GM18858 (cell line): ENCODE measurements around the gene SGMS1.
A peak's percentile ranks its signal among the peaks of the same experiment; 100 is the strongest.

ENCODE experiments used
- ATAC-seq: cut with Tn5 transposase; IDR thresholded peaks from one replicate; pipeline ENCODE4 v1.9.1; 2021; ENCODE audit not compliant: unreplicated experiment

SGMS1 gene

GRCh38 chr10:50404021-50404773 lies 219.6 kb downstream of the SGMS1 start:
- ATAC-seq = no peak

- no peak for ATAC-seq
Observed at GRCh38 chr10:50403074-50403473, 220.7 kb downstream of the SGMS1 start.

- no peak for ATAC-seq
Observed at GRCh38 chr10:50402466-50402865, 221.3 kb downstream of the SGMS1 start.

DNA sequence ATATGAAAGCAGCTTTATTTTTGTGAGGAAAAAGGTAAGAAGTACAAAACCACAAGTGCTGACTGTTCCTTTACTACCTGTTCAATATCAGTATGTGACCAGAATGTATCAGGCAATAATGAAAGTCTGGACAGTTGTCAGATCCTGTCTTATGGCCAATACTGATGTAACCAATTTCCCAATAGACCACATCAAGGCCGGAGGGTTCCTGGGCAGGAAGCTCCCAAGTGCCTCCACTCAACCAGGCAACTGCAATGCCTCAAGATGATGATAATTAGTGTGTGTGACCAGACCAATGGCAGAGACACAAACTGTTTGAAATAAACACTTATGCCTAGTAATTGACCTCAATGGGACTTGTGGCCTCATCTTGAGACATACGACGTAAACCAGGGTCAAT lies 223.1 kb downstream of the SGMS1 start:
- ATAC-seq = no peak

DNA sequence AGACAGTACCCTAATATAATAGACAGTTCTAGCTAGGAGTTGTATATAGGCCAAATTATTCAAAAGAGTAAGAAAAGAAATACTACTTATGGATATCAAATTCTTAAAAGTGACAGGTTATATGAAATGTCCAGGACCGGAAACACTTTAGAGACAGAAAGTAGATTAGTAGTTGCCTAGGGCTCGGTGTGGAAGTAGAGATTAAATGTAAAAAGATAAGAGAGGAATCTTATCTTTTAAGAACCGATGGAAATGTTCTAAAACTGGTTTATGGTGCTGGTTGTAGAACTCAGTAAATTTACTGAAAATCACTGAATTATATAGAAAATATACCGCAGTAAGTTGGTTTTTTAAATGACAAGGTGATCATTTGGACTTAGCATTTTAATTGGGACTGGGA lies 224.9 kb downstream of the SGMS1 start:
- ATAC-seq = no peak

DNA sequence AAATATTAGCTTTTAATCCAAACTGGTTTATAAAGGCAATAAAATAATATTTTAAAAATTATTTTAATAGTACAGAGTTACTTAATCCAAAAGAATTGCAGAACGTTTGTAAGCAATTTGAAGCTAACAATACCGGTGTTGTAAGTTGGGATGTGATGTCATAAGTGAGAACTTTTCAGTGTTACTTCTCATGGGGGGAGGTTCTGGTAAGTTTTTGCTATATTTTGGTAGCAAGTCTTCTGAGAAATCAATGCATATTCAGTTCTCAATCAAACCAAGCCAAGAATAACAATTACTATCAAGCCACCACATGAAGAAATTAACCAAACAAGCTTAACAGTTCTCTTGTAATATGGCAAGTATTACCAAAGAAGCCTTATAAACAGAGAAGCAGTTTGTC lies 225.4 kb downstream of the SGMS1 start:
- no peak for ATAC-seq

GRCh38 chr10:50397312-50398140 lies 226.2 kb downstream of the SGMS1 start:
- peak; percentile 27 for ATAC-seq

- peak; percentile 92 for ATAC-seq
Observed at GRCh38 chr10:50396491-50397311, 227.1 kb downstream of the SGMS1 start.

- no peak for ATAC-seq
Observed at GRCh38 chr10:50395851-50396250, 227.9 kb downstream of the SGMS1 start.

DNA sequence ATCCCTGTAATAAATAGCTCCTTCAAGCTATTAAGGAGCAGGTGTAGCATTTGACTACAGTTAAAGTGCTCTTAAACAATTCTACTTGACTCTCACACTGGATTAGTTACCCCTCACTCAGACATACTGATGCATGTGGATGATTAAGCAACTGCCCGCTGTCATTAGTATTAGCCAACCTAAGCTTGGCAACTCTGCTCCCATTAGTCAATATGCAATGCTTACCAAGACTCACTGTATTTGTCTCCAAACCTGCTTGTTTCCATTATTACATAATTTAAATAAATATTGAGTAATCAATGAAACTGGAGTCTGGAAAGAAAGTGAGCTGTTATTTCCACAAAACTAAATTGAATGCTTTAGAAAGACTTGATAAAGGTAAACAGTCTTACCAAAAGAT lies 228.5 kb downstream of the SGMS1 start:
- ATAC-seq = no peak

DNA sequence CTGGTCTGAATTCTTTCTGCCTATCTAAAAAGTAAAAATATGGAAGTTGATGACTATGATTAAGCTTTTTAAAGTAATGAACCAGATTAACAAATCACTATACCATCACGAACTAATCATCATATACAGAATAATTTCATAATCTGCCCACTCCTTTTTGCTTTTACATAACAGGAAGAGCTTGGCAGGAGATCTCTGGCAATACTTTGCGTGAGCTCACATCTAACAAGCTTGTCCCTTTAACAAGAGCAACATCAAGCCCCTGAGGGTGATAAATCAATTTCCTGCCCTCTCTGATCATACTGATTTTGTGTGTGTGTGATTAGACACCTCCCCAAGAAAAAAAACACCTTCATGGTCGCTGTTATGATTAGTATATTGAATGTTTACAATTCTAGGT lies 228.9 kb downstream of the SGMS1 start:
- ATAC-seq = no peak

DNA sequence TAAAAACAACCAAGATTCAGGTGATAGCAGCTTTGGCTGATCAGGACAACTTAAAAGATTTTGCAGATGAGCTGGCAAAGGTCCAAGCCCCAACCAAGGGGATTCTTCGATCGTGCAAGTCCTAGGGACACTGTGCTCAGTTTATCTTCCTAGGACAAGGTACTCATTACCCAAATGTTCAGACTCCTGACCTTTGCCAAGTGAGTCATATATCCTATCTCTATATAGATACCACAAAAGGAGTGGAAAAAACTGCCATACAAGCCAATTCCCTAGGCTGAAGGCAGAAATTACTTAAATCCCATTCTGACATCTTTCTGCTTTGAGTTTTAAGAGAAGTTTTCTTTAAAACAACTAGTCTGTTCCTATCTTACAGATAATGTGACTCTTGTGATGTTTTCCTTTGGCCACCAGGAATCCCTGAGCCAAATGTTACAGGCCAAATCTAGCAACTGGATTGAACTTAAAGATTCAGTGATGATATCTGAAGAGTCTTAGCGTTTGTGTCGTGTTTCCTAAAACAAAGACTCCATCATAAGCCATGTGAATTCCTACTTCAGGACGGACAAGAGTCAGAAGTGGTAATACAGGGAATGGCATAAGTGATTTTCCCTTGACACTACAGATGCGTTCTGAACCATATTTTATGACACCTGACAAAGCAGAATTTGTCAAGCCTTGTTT lies 229.8 kb downstream of the SGMS1 start:
- ATAC-seq = no peak

DNA sequence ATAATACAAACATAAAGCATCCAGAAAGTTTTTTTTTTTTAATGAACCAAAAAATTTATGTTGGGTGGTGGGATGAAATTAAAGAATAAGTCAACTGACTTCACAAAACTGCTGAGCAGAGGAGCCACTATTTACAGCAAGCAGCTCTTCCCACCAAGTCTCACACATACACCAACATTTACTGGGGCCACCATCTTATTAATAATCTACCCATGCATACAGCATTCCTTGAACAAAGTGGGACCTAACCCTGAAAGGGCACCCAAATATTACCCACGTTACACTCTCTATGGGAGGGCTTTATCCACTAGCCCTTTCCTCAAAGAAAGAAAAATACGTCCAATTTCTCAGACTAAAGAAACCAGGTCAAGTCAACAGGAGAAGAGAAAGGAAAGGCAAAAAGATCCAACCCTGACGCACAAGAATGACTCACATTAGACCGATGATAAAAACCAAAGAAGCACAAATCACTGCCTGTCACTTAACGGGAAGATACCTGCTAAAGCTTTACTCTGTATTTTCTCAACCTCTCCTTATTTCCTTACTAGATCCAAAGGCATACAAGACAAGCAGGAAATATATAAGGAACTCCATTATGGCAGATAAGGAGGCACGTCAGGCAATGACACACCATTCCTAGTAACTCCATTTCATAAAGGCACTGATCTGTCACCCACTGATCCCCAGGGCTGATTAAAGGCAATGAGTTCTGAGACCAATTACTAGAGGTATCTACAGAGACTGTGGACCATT lies 230.6 kb downstream of the SGMS1 start:
- no peak for ATAC-seq

DNA sequence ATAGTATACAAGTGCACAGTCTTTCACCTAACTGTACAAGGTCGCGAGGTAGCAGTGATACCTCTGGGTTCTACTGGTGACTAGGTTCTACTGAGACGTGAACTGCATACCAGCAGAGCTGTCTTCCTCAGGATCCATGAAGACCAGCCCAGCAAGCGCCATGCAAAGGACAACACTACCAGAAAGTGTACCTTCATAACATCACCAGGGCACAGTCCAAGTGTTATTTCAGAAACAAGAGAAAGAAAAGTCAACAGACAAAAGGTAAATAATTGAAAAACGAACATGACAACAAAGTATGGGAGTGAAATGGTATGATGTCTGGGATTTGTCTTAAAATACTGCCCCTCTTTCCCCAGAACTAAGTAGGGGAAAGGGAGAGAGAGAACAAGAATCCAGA lies 231.3 kb downstream of the SGMS1 start:
- no peak for ATAC-seq

GRCh38 chr10:50390302-50390701 lies 233.5 kb downstream of the SGMS1 start:
- ATAC-seq = no peak

- no peak for ATAC-seq
Observed at GRCh38 chr10:50388181-50388580, 235.6 kb downstream of the SGMS1 start.

- no peak for ATAC-seq
Observed at GRCh38 chr10:50387732-50388073, 236.1 kb downstream of the SGMS1 start.

DNA sequence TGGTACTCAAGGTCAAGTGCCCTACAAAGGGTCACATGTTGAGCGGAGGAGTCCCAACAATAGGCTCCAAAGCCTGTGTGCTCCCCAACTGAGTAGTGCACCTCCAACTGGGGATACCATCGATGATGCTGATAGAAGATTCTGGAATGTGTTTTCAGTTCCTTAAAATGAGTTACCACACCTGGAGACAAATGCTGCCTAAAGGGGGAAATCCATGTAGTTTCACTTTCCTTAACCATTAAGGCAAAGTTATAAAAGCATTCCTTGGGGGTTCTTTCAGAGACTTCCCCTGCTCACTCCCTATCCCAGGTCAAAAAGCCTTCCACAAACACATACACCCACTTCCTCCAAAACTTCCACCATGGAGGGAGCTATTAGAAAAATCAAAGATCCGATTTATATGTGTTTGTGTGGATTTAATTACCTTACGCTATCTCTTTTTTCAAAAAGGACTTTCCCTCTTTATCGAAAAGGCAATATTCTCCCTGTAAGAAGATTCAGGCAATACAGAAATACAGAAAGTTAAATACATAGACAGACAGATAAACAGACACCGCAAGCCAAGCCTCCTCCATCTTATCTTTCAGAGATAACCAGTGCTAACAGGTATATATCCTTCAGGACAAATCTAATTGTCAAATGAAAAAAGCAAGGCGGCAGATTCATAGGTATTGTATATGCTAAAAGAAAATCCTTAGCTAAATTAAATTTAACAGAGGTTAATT lies 236.6 kb downstream of the SGMS1 start:
- ATAC-seq = no peak

- ATAC-seq = no peak
Observed at GRCh38 chr10:50385624-50386023, 238.1 kb downstream of the SGMS1 start.

DNA sequence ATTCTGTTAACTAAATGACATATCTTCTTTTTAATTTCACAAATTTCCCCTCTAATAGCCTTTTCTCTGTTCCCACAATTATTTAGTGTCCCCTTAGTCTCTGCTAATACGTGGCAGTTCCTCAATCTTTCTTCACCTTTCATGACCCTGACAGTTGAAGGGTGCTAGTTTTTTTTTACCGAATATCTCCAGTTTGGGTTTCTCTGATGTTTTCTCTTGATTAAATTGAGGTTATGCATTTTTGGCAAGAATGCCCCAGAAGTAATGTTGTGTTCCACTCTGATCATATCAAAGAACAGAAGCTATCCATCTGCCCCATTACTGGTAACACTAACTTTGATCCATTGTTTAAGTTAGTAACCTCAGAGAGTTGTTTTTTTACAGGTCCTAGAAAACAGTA lies 238.9 kb downstream of the SGMS1 start:
- ATAC-seq = no peak
